Left renal pelvis (tissue), 4 donors: ENCODE results near the gene ARHGEF3. TPM values are rescaled to one million over a fixed set of nuclear protein-coding genes. Genes with fewer than 3 reads are reported as not detected.

ENCODE experiments used
- DNase-seq, 4 donors: peaks; one replicate each; pipeline ENCODE4 v3.0.0-alpha.2; 2013; ENCODE audit warnings: low read depth in 4 of 4, low spot score in 3 of 4
- polyA plus RNA-seq, 4 donors: library from polyadenylated mRNA; unstranded; fragments of 120-200 nt; gene quantifications; one replicate each; pipeline ENCODE4 v1.2.1, GENCODE V29; 2013; ENCODE audit not compliant: insufficient read length in 4 of 4

ARHGEF3 gene
- polyA plus RNA-seq, 4 donors, result 20.5 to 86.1 (median 78.7) TPM

DNA sequence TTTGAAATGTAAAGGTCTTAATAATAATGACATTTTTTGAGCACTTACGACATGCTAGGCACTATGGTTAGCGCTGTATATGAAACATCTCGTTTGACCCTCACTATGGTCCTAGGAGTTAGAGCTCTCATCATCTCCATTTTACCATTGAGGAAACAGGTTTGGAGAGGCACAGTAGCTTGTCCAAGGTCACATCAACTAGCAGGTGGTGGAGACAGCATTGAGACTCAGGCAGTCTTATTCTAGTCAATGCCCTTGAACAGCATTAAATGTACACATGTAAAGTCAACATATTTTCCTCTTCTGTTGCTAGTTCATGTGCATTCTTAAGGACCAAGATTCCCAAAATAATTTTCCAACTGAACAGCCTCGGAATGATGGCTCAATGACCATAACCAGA lies 4.8 kb downstream of the ARHGEF3 start:
- DNase-seq, result no peak

DNA sequence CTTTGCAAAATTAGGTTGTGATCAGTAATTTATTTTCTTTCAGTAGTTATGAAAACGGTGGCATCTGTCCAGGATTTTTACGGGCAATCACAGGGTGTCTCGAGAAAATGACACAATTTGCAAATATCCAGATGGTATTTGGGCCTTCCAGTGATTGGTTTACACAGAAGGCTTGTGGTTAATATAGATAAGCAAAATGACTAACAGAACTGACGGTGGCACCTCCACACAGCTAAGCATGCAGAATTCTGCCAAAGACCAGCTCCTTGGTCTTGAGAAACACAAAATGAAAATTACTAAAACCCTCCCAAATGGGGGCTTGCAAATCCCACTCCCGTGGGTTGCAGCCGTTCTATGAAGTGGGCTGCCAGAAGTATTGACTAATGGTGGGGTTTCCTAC lies 5.5 kb downstream of the ARHGEF3 start:
- DNase-seq, result no peak

DNA sequence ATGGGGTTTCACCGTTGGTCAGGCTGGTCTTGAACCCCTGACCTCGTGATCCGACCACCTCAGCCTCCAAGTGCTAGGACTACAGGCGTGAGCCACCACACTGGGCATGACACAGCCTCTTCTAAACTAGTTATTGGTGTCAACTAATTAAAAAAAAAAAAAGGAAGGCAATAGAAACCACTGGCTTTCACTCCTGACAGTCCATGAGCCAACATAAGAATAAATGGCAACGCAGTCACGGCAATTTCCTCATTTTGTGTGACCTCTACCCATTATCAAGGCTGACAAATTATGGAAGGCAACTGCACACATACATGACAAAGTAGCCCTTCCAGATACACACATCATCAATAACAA lies 5.9 kb downstream of the ARHGEF3 start:
- DNase-seq, result no peak

DNA sequence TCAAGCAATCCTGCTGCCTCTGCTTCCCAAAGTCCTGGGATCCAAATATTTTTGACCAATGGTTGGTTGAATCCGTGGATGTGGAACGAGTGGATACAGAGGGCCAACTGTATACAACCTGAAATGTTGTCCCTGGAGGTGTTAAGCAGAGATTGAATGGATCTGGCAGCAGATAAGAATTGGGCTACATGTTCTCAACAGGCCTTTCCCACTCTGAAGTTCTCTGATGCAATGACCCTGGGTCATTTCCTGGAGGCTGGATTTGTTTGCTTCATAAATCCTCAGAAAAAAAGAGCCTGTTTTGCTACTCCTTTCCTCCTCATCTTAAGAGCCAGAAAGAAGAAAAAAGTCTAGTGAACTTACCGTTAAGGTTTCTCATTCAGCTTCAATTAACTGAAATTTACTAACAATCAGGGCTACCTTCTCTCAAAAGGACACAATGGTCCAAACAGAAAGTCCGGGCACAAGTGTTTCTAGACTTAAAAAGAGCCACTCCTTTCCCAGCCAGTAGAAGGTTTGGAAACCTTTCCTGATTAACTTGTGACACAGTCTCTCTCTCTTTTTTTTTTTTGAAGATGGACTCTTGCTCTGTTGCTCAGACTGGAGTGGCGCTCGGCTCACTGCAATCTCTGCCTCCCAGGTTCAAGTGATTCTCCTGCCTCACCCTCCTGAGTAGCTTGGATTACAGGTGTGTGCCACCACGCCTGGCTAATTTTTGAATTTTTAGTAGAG lies 6.5 kb downstream of the ARHGEF3 start:
- DNase-seq, result no peak

DNA sequence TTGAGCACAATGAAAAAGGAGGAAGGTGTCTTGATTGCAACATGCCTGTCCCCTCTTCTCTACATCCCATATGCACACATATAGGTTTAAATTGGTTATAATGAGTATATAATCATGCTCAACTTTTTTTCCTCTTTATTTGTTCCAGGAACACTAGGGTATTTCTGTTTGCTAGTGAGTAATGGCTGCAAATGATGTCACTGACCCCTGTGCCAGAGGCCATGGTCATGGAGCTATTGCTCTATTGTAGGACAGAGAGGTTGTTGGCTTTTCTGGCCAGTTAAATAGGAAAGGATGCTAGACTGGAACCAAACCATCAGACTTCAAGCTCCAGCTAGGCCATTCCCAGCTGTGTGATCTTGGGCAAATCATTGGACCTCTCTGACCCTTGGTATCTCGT lies 9.6 kb downstream of the ARHGEF3 start:
- no peak for DNase-seq

DNA sequence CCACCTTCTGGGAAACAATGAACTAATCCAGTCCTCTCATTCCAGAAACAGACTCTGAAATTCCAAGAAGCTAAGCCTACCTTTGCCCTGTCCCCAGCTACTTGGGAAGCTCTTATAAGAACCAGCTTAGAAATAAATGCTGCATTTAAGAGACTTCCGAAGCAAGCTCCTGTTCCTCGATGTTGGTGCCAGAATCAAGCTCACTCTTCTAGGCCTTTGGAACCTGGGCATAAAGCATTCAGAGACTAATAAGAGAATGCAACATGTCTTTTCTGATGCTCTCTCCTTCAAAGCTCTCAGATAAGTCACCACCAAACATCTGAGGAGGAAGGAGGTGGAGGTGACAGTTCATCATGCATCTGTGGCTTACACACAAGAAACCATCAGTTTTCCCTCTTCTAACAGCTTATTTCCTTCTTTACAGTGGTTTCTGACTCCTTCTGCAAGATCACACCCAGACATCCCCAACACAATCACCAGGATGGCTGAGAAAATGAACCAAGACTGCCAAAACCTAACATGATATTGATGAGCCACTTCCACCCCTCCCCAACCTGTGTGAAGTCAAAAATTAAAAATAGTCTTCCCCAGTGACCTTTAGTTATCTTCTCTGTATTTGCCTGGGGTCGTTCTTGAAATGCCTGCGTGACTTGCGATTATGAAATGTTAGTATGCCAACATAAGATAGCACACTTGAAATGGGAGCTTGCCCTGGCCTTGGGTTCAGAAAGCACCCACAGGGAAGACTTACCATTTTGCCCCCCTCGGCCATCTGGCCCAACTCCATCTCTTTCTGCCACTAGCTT lies 11.5 kb downstream of the ARHGEF3 start:
- no peak for DNase-seq

DNA sequence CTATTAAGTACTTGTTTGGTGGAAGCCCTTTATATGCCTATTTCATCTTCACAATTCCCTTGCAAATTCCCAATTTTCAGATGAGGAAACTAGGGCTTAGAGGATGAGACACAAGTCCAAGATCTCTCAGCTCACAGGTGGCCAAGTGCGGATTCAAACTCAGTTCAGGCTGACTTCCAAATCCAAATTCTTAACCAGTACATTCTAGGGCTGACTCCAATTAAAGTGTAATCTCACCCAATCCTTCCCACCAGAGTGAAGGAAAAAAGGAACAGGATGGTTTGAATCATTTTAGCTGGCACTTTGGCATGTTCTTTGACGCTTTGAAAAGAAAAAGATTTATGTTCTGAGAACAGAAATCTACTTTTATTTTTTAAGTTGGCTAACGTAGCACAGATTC lies 12.7 kb downstream of the ARHGEF3 start:
- DNase-seq, result no peak

DNA sequence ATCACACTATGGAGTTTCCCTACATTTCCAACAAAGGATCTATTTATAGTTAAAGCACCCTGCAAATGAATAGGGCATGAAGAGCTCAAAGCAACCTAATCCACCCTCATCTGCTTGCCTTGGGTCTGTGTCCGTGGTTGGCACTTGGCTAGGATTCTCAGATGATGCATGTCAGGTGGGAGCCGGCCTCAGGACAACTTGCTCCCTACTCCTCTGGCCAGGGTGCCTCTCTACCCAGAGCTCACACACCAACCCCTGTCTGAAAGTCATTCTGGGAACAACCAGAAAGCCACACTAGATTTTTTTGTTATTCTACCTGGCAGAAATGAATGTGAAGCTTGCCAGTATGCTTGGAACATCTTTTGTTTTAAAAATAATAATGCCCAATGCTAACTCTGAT lies 13.2 kb downstream of the ARHGEF3 start:
- no peak for DNase-seq

DNA sequence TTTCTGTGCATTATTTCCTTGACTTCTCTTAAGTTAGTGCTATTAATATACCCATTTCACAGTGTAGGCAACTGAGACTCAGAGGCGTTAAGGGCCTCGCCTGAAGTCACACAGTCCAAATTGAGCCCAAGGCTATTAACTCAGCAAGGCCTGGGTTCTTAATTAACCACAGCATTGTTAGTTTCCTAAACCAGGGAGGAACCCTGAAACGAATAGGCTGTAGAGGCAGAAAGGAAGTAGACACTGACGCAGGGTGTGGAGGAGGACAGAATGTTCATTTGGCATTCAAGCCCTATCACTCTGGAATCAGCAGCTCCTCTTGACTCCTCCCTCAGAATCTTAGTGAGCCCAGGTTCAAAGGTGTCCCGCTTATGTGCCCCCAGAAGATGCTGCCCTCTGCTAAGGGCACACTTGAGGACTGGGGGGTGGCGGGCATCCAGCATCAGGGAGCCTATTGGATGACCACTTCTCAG lies 13.9 kb downstream of the ARHGEF3 start:
- no peak for DNase-seq

DNA sequence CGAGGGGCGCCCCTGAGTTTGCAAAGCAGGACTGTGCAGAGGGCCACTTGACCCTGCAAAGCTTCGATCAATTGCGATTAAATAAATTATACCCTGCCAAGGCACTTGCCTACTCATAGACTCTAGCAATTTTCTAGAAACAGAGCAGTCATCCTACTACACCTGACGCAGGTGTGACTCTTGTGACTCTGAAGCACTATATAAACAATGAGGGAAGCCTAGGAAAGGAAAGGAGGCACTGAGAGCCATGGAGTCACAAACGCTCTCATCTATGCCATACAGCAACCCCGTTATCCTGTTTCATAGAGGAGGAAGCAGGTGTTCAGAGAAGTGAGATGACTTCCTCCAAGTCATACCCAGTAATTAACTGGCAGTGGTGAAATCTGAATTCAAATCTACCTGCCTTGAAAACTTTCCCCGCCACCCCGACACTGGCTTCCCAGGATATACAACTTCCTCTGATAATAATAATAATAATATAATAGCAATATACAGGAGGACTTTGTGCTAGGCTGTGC lies 14.4 kb downstream of the ARHGEF3 start:
- no peak for DNase-seq

DNA sequence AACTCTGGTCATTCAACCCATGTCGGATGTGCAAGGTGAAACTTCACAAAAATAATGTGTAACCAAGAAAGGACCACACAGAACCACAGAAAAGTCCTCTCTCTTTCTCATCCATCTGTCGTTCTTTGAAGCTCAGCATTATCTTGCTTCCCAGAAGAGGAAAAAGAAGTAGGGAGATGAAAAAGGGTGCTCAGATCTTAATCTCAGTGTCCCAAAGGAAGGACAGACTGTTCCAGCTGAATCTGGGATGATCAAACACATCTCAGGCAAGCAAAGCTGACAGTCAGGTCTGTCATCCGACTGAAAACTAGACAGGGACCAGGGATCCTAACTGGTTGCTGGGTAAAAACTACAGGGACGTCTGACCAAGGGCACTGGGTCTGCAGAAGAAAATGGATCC lies 16.2 kb downstream of the ARHGEF3 start:
- DNase-seq, result no peak

DNA sequence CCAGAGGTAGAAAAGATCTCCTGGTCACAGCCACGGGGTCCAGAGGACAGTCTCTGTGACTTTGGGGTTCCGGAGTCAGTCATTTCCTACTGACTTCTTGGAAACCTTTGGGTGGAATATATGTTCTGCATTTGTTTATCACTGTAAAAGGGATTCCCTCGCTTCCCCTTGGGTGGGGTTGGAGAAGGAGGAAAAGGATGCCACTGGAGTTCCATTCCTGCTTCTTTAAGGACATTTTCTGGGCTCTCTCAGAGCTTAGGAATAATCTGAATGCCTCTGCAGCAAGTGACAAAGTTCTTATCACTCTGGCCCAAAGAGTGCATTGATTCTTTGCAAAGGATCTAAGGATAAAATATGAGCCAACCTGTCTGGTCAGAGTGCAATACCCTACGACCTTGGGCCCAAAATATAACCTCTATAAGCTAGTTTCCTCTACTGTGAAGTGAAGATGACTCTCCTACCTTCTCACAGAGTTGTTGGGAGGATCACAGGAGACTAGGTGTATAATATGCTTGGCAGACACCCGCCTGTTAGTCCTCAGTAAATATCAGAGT lies 17.2 kb downstream of the ARHGEF3 start:
- DNase-seq, result no peak

DNA sequence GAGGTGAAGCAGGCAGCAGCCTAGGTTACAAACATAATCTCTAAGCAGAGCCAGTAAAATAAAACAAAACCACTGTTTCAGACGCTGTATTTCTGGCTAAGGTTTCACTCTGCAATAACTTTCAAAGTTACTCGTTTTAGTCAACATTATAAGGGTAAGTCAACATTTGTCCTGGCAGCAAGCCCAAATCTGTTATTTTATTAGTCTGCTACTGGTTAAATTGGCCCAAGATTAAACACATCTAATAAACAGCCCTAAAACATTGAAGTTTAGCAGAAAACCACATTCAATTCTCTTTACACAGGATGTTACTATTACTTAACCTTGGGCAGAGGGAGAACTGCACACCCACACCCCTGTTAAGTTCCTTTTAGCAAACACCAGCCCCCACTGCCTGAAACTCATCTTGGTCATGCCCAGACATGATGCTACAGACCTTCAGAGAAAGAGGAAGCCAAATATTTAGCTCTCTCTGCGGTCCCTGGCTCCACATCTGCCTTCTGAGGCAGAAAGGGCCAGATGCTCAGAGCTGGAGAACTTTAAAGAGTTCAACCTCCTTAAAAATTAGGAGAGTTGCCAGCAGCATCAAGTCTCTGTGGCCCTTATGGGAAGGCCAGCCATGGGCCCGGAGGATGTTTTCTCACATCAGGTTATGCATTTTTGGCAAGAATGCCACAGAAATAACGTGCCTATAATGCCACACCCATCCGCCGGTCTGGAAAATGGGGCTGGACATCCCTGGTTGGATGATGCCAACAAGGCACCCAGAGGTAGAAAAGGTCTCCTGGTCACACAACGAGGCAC lies 17.9 kb downstream of the ARHGEF3 start:
- DNase-seq, result peak; percentile 63 to 72 (median 64)

DNA sequence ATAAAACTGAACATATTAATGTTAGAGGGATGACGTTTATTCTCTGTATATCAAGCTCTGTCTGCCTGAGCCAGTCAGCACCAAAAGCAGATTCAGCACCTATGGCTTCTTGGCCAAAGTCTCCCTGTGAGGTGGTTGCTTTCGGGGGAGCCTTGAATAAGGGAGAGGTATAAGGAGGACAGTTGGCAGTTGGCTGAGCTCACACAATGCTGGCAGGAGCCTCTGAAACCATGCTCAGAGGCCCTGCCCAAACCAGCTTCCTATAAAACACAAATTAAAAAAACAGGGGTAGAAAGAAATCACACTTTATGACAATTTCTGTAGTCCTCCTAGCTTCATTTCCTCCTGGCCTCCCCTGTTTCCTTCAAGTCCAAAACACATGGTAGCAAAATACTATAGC lies 18.8 kb downstream of the ARHGEF3 start:
- DNase-seq, result no peak

DNA sequence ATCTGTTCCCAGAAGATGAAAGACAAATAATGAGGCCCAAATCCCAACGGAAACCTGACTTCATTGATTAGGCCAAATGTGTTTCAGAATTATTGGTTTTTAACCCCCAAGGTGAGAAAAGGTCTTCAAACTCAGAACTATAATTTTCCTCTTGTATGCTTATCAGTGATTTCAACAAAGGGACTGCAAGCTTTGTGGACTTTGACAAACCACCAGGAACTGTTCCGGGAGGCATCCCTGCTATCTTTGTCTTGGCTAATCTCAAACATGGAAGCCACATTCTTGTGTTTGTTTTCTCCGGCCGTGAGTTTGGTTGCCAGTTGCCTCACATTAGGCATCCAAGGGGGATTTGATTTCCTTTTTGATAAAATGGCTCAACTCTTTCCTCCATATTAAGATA lies 19.5 kb downstream of the ARHGEF3 start:
- no peak for DNase-seq

DNA sequence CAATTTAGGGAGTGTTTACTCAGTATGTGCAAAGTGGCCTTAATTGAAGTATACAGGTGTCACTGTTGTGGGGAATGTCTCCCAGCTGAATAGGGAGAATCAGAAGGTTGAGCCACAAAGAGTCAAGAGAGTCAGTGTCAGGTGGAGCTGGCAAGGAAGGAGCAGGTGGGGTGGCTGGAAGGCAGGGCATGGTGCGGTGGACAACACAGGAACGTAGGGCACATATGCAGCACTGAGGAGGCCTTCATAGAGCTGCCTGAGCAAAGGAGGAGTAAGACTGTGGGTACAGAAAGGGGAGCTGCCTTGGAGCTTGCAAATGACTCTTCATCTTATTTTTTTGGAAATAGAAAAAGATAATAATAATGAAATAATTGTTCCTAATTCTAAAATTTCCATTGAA lies 20.0 kb downstream of the ARHGEF3 start:
- DNase-seq, result no peak

DNA sequence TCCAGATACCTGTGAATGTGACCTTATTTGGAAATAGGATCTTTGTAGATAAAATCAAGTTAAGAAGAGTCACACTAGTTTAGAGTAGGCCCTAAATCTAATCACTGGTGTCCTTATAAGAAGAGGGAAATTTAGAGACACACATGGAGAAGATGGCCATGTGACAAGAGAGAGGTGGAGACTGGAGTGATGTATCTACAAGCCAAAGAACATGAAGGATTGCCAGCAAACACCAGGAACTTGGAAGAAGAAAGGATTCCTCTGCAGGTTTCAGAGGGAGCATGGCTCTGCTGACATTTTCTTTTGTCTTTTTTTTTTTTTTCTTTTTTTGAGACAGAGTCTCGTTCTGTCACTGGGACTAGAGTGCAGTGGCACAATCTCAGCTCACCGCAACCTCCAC lies 20.8 kb downstream of the ARHGEF3 start:
- no peak for DNase-seq

DNA sequence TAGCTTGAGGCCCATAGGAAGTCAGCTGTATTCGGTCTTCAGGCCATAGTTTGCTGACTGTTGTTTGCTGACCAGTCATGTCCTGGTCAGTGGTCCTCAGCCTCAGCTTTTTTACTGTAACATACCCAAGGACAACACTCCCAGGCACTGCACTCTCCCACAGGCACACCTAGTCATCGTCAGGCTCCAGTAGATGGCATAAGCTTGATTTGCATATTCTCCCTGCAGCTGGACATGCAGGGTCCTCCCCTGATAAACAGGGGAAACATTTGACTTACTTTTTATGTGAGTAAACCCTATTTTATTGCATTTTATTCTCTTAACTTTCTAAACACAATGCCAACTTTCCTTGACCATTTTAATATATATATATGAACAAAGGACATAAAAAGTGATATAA lies 22.9 kb downstream of the ARHGEF3 start:
- no peak for DNase-seq

DNA sequence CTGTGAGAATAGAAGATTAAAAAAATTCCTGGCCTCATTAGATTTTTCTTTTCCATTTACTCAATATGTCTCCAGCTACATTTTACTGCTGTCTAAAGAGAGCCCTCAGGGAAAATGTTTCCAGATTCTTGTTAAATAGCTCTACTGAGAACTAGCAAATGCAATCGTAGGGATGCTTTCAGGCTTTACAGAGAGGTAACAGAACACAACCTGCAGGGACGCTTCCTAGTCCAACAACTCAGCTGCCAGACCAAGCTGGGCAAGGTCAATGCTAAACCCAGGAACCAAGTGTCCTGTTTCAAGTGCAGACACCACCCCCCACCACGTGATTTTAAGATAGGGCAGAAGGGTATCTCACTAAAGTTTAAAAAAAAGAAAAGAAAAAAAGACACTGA lies 25.2 kb downstream of the ARHGEF3 start:
- no peak for DNase-seq

DNA sequence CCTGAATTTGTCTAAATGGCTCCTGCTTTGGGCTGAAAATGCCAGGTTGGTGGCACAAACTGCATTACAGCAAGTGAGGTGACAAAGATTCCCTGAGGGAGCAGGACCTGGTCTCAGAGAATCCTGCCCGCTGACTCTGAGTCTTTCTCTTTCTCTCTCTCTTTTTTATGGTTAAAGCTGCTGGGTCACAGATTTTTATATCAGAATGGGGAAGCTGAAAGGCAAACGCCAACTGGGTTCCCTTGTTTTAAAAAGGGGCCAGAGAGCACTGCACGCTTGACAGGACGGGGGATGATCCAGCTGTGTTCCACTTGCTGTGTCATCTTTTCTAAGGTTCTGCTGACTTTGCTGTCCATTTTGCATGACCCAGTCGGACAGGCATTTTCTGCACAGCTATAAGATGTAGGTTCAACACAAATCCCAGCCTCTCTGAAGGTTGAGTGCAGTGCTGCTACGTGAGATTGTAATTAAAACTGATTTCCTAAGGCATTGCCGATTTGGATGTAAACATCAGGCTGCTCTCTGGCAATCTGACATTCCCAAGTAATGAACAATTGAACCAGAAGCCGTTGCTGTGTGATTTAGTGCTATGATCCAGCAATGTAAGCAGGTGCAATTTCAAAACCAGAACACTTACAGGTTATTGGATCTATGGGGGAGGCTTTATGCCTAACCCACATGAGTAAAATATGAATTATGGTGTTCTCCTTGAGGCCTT lies 25.8 kb downstream of the ARHGEF3 start:
- no peak for DNase-seq
